HG02798 (cell line): ENCODE data around the gene RMC1.
"Not testable (repeated sequence)": the region's sequence is repeated elsewhere in the genome, so short reads cannot be mapped to it uniquely, and the experiment has no call there.

Experiments
- ATAC-seq: cut with Tn5 transposase; IDR thresholded peaks from one replicate; pipeline ENCODE4 v1.9.1; 2021; ENCODE audit warnings: mild to moderate bottlenecking; ENCODE audit not compliant: unreplicated experiment, poor library complexity

The RMC1 gene

GRCh38 chr18:23503038-23503962 lies at the start of gene RMC1:
Gene RMC1, plus strand, starts transcription at chr18:23503511. Its CDS starts 108 bp downstream, at chr18:23503619.
- ATAC-seq = peak; percentile 89

DNA sequence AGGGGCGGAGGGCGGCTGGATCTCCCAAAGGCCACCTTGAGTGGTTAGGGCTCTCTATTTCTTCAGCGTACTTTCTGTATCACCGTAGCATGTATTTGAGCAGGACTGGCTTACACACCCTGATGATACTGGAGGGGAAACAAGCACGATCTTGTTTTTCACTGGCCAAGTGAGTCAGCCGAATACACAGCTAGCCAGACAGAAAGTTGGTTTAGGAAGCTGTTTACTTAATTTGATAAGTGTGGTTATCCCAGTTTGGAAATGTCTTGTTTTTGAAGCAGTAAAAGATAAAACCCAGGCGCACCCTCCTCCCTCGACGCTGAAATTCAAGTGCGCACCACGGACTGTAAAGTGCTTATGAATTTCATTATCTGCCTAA lies 49.6 kb upstream of the RMC1 start:
- ATAC-seq = no peak

DNA sequence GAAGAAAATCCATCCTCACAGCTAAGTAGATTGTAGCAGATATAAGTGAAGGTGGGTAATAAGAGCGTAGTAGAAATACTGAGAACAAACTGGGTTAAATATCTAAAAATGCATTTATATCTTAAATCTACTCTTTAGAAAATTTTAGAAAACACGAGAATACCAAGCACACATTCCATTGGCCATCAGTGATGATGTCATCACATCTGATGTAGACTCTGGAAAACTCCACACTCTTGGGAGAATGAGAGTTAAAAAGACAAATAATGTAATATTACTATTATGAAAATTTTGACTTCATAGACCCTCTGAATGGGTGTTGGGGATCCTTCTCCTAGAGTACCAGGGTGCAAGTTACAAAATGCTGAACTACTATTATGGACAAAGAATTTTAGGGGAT lies 46.5 kb upstream of the RMC1 start:
- ATAC-seq = no peak

GRCh38 chr18:23458830-23459529 lies 44.3 kb upstream of the RMC1 start:
- peak; percentile 55 for ATAC-seq

GRCh38 chr18:23459530-23459921 lies 43.8 kb upstream of the RMC1 start:
- ATAC-seq = no peak

DNA sequence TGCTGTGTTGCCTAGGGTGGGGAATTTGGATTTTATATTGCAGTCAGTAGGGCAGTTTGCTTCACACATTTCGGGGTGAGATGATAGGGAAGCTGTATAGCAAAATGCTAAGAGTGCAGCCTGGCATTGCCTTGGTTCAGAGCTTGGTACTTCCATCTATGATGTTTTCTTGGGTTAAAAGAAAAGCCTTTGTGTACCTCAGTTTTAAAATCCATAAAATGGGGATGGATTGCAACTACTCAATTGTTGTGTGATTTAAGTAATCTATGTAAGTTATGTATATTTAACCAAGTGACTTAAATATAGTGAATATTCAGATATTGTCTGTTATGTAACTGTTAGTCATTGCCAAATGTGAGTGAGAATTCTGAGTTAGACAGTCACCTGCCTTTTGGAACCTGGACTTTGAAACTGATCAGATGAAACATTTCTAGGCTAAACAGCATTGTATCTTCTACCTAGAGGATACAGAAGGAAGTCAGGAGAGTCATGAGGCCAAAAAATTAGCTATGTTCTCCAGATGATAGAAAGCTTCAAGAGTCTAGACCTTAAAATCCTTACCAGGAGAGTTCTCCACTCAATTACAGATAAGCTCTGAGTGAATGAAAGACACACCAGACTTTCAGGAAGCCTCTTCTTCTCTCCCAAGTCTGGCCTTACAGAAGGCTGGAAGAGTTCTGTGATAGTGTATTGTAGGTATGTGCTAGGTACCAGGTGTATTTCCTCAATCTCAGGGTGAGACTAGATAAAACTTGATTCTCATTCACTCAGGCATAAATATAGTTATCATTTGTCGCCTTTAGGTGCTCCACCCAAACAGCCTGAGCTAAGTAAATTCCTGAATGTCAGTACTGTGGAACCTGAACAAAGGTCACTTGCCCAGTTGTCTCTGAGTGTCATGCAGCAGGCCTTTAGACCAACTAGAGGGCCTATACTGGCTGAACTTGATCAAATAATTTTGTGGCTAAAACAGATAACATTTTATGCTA lies 42.7 kb upstream of the RMC1 start:
- no peak for ATAC-seq

- ATAC-seq = no peak
These were observed 40.4 kb upstream of the RMC1 start for GRCh38 chr18:23462876-23463275.

DNA sequence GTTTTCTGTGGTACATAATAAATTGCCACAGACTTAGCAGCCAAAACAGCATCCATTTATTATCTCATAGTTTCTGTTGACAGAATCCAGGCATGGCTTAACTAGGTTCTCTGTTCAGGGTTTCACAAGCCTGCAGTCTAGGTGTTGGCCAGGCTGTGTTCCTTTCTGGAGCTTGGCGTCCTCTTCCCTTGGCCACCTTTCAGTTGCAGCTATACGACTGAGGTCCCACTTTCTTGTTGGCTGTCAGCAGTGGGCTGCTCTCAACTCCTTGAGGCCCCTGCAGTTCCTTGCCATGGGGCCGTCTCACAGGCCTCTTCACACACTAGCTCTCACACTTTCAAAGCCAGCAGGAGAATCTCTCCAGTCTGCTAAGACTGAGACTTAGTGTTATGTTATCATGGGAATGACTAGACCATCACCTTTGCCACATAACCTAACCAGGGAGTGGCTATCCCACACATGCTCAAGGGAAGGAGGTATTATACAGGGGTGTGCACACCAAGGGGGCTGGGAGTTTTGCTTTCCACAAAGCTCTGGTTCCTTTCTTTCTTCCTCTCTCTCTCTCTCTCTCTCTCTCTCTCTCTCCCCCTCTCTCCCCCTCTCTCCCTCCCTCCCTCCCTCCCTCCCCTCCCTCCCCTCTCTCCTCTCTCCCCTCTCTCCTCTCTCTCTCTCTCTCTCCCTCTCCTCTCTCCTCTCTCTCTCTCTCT lies 34.4 kb upstream of the RMC1 start:
- no peak for ATAC-seq

DNA sequence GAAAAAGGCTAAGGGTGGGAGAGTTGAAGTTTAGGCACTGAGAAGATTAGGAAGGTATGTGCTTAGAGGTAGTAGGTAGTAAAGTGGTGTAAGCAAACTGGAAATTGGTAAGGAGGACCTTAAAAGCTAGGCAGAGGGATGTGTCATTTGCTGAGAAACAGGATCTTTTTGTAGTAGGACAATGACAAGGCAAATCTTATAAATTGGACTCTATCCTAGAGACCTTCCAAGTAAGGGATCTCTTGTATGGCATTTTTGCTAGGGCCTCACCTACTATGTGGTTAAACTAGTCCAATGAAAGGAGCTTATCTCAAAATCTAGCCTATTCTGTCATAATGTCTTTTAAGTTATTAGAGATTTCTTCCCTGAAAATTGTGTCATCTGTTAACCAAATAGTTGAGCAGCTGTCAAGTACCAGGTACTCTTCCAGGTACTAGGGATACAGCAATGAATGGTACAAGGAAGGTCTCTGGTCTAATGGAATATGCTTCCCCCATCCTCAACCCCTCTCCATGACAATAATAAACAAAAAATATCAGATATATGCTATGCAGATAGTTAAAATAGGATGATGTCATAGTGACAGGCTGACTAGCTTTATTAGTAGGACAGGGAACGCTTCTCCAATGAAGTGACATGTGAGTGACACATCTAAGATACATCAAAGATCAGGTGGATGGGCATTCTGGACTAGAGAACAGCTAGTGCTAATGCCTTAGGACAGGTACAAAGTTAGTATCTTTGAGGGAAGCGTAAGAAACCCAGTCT lies 32.5 kb upstream of the RMC1 start:
- no peak for ATAC-seq

- no peak for ATAC-seq
These were observed 31.8 kb upstream of the RMC1 start for GRCh38 chr18:23471486-23471885.

DNA sequence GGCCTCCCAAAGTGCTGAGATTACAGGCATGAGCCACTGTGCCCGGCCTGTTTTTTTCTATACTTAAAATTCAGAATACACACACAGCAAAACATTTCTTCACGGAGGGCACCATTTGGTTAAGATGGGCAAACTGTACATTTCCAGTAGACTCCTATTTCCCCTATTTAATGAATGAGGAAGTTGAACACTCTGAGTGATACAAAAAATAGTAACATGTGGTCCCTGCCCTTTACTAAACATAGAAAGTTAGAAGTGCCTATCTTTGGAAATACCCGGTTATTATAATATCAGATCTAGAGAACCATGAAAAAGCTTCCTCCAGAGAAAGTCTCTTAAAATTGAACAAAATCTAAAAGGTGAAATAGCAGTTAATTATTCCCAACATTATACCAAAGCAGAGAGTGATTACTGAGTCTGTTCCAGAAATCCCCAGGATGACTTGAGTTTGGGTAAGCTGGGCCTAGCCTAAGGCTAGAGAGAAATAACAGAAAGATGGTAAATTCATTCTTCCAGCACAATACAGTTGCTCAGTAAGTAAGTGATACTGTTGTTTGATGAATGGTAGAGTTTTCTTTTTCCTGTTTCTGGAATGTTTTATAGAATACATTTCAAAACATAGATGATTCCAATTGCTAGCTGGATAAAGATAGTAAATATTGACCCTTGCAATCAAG lies 23.3 kb upstream of the RMC1 start:
- no peak for ATAC-seq

DNA sequence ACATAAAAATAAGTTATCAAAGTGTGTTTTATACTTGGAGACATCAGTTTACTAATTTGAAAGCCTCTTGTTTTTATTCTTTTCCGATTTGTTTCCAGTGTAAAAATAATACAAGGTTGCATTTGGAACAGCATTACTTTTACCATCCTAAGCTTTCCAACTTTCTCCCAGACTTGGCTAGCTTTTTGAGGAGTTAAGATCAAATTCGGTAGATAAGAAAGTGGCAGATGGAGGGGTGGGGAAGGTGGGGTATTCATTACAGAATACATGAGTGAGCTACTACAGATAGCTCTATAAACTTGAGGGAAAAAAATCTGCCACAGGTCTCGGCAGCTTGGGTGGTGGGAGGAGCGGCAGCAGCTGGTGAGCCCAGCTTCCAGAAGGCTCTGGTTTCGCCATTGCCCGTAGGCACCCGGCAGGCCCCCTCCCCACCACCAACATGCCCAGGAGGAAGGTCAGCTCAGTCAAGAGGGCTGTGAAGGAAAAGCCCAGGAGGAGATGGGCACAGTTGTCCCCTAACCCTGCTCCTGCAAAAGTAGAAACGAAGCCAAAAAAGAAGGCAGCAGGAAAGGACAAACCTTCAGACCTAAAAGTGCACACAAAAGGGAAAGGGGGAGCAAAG lies 18.6 kb upstream of the RMC1 start:
- ATAC-seq = no peak

DNA sequence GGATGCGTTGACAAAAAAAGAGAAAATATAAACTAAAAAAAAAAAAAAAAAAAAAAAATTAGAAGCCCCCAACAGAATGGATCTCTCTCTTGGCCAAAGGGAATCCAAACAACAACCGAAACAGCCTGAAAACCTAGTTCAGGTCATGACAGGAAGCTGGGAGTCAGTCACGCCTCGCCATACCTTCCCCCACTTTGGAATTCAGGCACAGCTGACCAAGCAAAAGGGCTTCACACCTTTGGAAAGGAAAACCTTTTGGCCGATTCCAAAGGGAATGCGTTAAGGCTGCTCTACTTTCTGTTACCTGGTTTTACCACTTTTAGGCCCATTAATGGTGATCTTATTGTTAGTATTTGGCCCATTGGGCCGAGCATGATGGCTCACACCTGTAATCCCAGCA lies 17.9 kb upstream of the RMC1 start:
- ATAC-seq = no peak

GRCh38 chr18:23487738-23488570 lies 15.4 kb upstream of the RMC1 start:
- ATAC-seq = peak; percentile 82

- ATAC-seq = not testable (repeated sequence)
These were observed 13.7 kb upstream of the RMC1 start for GRCh38 chr18:23489586-23489985.

- no peak for ATAC-seq
These were observed 9.7 kb upstream of the RMC1 start for GRCh38 chr18:23493654-23494053.

DNA sequence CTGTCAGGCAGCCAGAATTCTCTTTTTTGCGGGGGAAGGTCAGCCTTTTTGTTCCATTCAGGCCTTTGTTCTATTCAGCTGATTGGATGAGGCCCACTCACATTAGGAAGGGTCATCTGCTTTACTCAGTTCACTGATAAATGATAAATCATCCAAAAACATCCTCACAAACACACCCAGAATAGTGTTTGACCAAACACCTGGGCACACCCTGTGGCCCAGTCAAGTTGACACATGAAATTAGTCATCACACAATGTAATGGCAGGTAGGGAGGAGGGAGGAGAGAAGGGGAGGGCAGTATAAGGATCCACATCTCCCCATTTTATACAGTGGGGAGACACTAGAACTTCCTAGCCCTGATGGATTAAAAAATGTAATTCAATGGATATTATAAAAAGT lies 8.3 kb upstream of the RMC1 start:
- ATAC-seq = no peak
